NB4 (cell line): ENCODE measurements around the gene KIF17.

ENCODE experiments used
- CTCF ChIP-seq: IDR thresholded peaks from one replicate; pipeline ENCODE4 v1.5.1; 2012; ENCODE audit warnings: low read depth, low read length
- MAX ChIP-seq: IDR thresholded peaks from 2 replicates; pipeline ENCODE4 v1.6.1; 2011; ENCODE audit warnings: low read depth, low read length

GRCh38 chr1:20733360-20733975 is 15.7 kb upstream of the KIF17 start:
- TF ChIP-seq CTCF (no peak), MAX (no peak)
